ENCODE measurements around the gene INTS11. TPM values are rescaled to one million over a fixed set of nuclear protein-coding genes. Genes with fewer than 3 reads are reported as not detected.
A peak's percentile ranks its signal among the peaks of the same experiment; 100 is the strongest.

INTS11 gene
- total RNA-seq (100 to 1,000 TPM; 126 to 187 (median 161) TPM), polyA plus RNA-seq (10 to 100 TPM; 62.8 to 74.0 TPM), total RNA-seq (83.9 reads per million, percentile 81 among the genes with 10 or more reads in this experiment)

DNA sequence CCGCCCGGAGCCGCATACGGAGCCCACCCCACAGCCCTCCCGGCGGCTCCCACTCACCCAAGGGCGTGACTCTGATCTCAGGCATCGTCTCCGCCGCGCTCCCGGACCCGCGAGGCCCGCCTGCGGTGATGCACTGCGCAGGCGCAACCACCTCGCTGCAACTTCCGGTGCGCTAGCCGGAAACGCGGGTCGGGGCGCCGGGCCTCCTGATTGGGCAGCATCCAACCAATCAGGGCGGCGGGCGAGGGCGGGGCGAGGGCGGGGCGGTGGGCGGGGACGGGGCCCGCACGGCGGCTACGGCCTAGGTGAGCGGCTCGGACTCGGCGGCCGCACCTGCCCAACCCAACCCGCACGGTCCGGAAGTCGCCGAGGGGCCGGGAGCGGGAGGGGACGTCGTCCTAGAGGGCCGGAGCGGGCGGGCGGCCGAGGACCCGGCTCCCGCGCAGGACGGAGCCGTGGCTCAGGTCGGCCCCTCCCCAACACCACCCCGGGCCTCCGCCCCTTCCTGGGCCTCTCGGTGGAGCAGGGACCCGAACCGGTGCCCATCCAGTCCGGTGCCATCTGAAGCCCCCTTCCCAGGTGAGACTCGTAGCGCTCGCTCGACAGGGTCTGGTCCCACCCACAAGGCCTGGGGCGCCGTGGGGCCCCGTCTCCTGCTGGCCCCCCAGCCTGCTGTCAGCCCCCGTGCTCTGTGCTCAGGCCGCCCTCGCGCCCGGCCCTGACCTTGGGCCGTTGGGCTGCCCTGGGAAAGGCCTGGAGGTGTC, at the start of gene INTS11, which contains the start of gene CPTP:
INTS11 (minus strand) TSS at position 137 of the 764 bp plus-strand sequence; CDS start at position 85, 52 bp downstream.
CPTP (plus strand) TSS at position 279 of the 764 bp plus-strand sequence. CDS start 2,109 bp downstream, outside the sequence.
- Histone ChIP-seq H3K4me3 (ENCODE audit: low read length) (peak within 1 kb of the TSS; percentile 77), H3K27me3 (ENCODE audit: control insufficient read depth in 2 of 2, insufficient read depth in 2 of 2, low read length in 2 of 2) (no peaks in the 10 kb centered on the region), H3K27ac (ENCODE audit: low read depth, low read length) (peak within 1 kb of the TSS; percentile 92), H3K36me3 (ENCODE audit: control insufficient read depth in 2 of 3, insufficient read depth in 3 of 3, low read length in 3 of 3) (peaks cover 0 to 43% (median 0%) of the 10 kb centered on the region in 3 experiments), H3K4me1 (ENCODE audit: control insufficient read depth in 2 of 2, insufficient read depth in 2 of 2, low read length in 2 of 2) (peaks cover 18 to 34% of the 10 kb centered on the region in 2 donors), H3K9me3 (ENCODE audit: control insufficient read depth in 2 of 3, low read length in 3 of 3) (no peaks in the 10 kb centered on the region)
- intact Hi-C loops (cut with micrococcal nuclease), result loop anchor here (1.0 to 2.0 kb wide), 6 partner anchors 16 to 208 kb away; partner anchors contain the start of genes DVL1 (in 2 of the 2), PUSL1 (in 2 of the 2), AURKAIP1 (in 1 of the 2) and C1orf159 (in 1 of the 2)
- Mint-ChIP-seq H3K36me3 (peaks cover 0 to 3% (median 0%) of the 10 kb centered on the region in 5 donors), H3K27ac (peak within 1 kb of the TSS; percentile 67 to 94 (median 91)), H3K4me3 (peak within 1 kb of the TSS; percentile 83 to 96 (median 90)), H3K9me3 (peaks cover 0 to 3% (median 0%) of the 10 kb centered on the region in 11 donors), H3K27me3 (no peaks in the 10 kb centered on the region), H3K4me1 (peaks cover 12 to 53% (median 31%) of the 10 kb centered on the region in 7 donors)
- peak; percentile 93 to 97 (median 95) for DNase-seq
- ATAC-seq, result peak; percentile 93
- ChIA-PET POLR2A (interaction anchor here (0.9 to 1.7 kb wide), 8 partner anchors 12 to 51 kb away, joined by 3 to 5 read pairs (median 4); partner anchors contain the start of genes ACAP3, AURKAIP1 and UBE2J2), CTCF (no interaction called here)

DNA sequence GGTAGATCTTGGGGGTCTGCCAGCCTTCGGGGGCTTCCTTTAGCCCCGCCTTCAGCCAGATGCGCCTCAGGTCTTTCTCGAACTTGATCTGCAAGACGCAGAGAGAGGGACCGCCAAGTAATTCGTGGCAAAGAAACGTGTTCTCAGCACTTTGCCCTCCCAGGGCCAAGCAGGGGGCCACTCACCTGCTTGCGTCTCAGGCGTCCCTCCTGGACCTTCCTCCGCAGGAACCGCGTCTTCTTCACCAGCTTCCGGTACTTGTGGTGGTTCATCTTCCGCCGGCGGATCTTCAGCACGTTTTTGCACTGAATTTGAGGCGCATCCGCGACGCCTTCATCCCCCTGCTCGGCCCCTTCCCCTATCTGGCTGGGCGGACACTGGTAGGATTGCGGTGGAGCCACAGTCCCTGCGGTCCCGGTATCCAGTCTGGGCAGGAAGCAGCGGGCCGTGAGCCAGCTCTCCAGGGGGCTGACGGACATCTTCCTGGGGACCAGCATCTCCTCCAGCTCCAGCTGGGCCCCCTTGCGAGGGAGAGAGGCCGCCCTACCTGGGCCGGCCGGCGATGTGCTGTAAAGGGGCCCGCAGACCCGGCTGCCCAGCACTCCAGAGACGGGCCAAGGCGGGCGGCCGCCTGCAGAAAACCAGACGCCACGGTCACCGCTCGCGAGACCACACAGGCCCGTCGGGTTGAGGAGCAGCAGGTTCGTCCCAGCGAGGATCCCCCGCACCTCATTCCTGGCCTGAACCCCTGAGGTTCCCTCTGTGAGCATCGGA, 49.5 kb upstream of the INTS11 start:
- Mint-ChIP-seq H3K36me3 (peaks cover 0 to 5% (median 0%) of the 10 kb centered on the region in 5 donors), H3K4me3 (peak overlapping the region; percentile 77 to 96 (median 92)), H3K9me3 (no peaks in the 10 kb centered on the region), H3K4me1 (peaks cover 0 to 39% (median 23%) of the 10 kb centered on the region in 7 donors), H3K27ac (peak overlapping the region; percentile 53 to 91 (median 86)), H3K27me3 (peaks cover 0 to 2% (median 0%) of the 10 kb centered on the region in 5 donors)
- no peaks in the 10 kb centered on the region for H3K27me3 ChIP-seq (ENCODE audit: control insufficient read depth in 2 of 2, insufficient read depth in 2 of 2, low read length in 2 of 2)
- H3K4me1 ChIP-seq (ENCODE audit: control insufficient read depth in 2 of 2, insufficient read depth in 2 of 2, low read length in 2 of 2), result peaks cover 18 to 35% of the 10 kb centered on the region in 2 donors
- ChIA-PET POLR2A (interaction anchor here (0.6 to 4.5 kb wide), 8 partner anchors 8 to 100 kb away, joined by 3 to 59 read pairs (median 5); partner anchors contain the start of genes CCNL2, MRPL20 and UBE2J2), CTCF (interaction anchor here (1.4 to 1.9 kb wide), 2 partner anchors 26 to 257 kb away, joined by 3 to 6 read pairs; no protein-coding TSS in a partner anchor)
- H3K27ac ChIP-seq (ENCODE audit: low read depth, low read length), result peak overlapping the region; percentile 88
- H3K36me3 ChIP-seq (ENCODE audit: control insufficient read depth in 2 of 3, insufficient read depth in 3 of 3, low read length in 3 of 3), result peaks cover 0 to 11% (median 4%) of the 10 kb centered on the region in 3 experiments
- intact Hi-C loops (cut with micrococcal nuclease), result loop anchor here (2.0 to 10.0 kb wide), 3 partner anchors 33 to 359 kb away; partner anchors contain the start of genes ISG15 (in 1 of the 2) and MRPL20 (in 1 of the 2)
- DNase-seq, result no peak
- H3K4me3 ChIP-seq (ENCODE audit: low read length), result peak overlapping the region; percentile 74
- ATAC-seq, result no peak
- H3K9me3 ChIP-seq (ENCODE audit: control insufficient read depth in 2 of 3, low read length in 3 of 3), result no peaks in the 10 kb centered on the region

DNA sequence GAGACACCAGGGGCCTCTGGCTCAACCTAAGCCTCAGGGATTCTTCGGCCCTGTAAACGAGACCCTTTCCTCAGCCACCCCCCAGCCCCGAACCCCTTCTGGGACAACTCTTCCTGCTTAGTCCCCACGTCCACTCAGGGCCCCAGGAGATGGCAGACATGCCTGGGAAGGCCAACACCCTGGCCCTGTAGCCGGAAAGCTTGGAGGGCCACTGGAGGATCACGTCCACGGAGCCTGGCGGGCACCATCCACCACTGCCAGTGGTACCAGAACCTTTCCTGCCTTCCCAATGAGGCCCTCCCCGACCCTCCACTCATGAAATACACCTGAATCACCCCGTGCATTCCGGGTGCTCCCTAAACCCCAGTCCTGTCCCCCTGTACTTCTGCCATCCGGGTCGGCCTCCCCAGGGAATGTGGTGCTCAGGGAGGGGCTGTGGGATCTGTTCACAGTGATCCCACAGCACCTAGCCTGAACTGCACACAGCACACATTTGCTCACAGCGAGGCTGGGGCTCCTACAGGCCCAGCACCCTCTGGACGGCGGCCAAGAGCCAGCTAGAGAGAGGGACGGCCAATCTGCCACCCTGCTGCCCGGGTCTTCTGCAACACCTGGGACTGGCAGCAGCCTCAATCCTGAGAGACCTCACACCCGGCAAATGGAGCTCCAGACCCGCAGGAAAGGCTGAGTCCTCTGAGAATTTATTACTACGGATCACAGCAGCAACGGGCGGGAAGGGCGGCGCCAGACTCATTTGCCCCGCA, 48.8 kb upstream of the INTS11 start:
- intact Hi-C loops (cut with micrococcal nuclease), result loop anchor here in 1 of 2 donors (2.0 to 10.0 kb wide), 2 partner anchors 340 to 358 kb away; partner anchors contain the start of gene ISG15
- H3K4me1 ChIP-seq (ENCODE audit: control insufficient read depth in 2 of 2, insufficient read depth in 2 of 2, low read length in 2 of 2), result peaks cover 18 to 35% of the 10 kb centered on the region in 2 donors
- peaks cover 0 to 11% (median 4%) of the 10 kb centered on the region in 3 experiments for H3K36me3 ChIP-seq (ENCODE audit: control insufficient read depth in 2 of 3, insufficient read depth in 3 of 3, low read length in 3 of 3)
- Mint-ChIP-seq H3K9me3 (no peaks in the 10 kb centered on the region), H3K4me1 (peaks cover 0 to 39% (median 23%) of the 10 kb centered on the region in 7 donors), H3K27me3 (peaks cover 0 to 2% (median 0%) of the 10 kb centered on the region in 5 donors), H3K27ac (peak overlapping the region; percentile 13 to 91 (median 78)), H3K36me3 (peaks cover 0 to 5% (median 0%) of the 10 kb centered on the region in 5 donors), H3K4me3 (peak overlapping the region; percentile 47 to 96 (median 92))
- no peak overlapping the region for H3K4me3 ChIP-seq (ENCODE audit: low read length)
- DNase-seq, result no peak
- CTCF ChIA-PET, result interaction anchor here (1.1 to 1.4 kb wide), 2 partner anchors 68 to 257 kb away, joined by 3 to 4 read pairs; no protein-coding TSS in a partner anchor
- H3K27me3 ChIP-seq (ENCODE audit: control insufficient read depth in 2 of 2, insufficient read depth in 2 of 2, low read length in 2 of 2), result no peaks in the 10 kb centered on the region
- no peaks in the 10 kb centered on the region for H3K9me3 ChIP-seq (ENCODE audit: control insufficient read depth in 2 of 3, low read length in 3 of 3)
- POLR2A ChIA-PET, result interaction anchor here (1.7 to 3.3 kb wide), 3 partner anchors 21 to 26 kb away, joined by 9 to 59 read pairs (median 13); partner anchors contain the start of gene CCNL2
- no peak for ATAC-seq
- peak overlapping the region; percentile 88 for H3K27ac ChIP-seq (ENCODE audit: low read depth, low read length)

DNA sequence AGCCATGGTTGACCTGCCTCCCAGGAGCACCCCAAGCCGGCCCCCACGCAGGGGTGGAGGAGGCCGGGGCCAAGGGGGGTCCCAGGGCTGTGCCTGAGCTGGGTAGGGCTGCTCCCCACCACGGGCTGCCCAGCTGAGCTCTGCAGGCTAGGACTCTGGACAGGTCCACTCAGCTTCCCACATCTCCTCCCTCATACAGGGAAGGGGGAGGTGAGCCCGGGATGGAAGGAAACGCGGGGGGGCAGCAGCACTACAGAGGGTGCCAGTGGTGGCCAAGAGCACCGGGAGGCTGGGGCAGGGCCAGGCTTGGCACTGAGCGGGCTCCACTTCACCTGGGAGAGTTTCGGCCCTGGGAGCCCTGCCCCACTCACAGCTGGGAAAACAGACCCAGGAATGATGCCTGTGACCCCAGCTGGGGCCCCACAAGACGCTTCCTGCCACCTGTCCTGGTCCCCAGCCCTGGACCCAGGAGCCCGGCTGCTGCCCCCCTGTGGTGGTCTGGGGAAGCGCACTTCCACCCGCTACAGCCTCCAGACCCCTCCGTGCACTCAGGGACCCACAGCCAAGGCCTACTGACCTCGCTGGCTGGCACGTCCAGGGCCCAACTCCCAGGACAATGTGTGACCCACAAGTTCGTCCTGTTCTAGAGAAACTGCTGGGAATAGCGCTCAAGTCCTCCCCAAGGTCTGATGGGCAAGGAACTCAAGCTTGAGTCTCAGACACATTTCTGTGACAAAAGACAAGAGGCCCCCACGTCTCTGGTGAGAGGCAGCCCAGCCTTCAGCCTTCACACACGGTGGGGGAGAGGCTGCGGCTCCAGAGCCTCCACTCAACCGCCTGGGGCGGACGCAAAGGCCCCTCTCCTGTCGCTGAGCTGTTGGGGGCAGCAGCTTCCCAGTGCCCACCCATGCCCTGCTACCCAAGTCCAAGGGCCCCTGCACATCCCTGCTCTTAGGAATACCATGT, 47.6 kb upstream of the INTS11 start:
- Mint-ChIP-seq H3K36me3 (peaks cover 0 to 5% (median 0%) of the 10 kb centered on the region in 5 donors), H3K27ac (peak overlapping the region in 8 of 9 donors; percentile 31 to 88 (median 82)), H3K27me3 (peaks cover 0 to 2% (median 0%) of the 10 kb centered on the region in 5 donors), H3K4me1 (peaks cover 0 to 39% (median 23%) of the 10 kb centered on the region in 7 donors), H3K9me3 (no peaks in the 10 kb centered on the region), H3K4me3 (peak overlapping the region; percentile 49 to 91 (median 68))
- H3K4me1 ChIP-seq (ENCODE audit: control insufficient read depth in 2 of 2, insufficient read depth in 2 of 2, low read length in 2 of 2), result peaks cover 18 to 35% of the 10 kb centered on the region in 2 donors
- H3K27me3 ChIP-seq (ENCODE audit: control insufficient read depth in 2 of 2, insufficient read depth in 2 of 2, low read length in 2 of 2), result no peaks in the 10 kb centered on the region
- peak overlapping the region; percentile 33 for H3K4me3 ChIP-seq (ENCODE audit: low read length)
- peaks cover 0 to 11% (median 4%) of the 10 kb centered on the region in 3 experiments for H3K36me3 ChIP-seq (ENCODE audit: control insufficient read depth in 2 of 3, insufficient read depth in 3 of 3, low read length in 3 of 3)
- DNase-seq, result peak; percentile 61 to 88 (median 73)
- H3K27ac ChIP-seq (ENCODE audit: low read depth, low read length), result peak overlapping the region; percentile 68
- ATAC-seq, result peak; percentile 51
- no peaks in the 10 kb centered on the region for H3K9me3 ChIP-seq (ENCODE audit: control insufficient read depth in 2 of 3, low read length in 3 of 3)
- intact Hi-C loops (cut with micrococcal nuclease), result loop anchor here (1.0 to 10.0 kb wide), 5 partner anchors 13 to 357 kb away; partner anchors contain the start of genes DVL1 (in 2 of the 2) and ISG15 (in 1 of the 2)
- ChIA-PET POLR2A (interaction anchor here (0.6 to 2.8 kb wide), 7 partner anchors 18 to 67 kb away, joined by 3 to 13 read pairs (median 5); partner anchors contain the start of genes CCNL2 and MRPL20), CTCF (interaction anchor here (0.7 to 1.8 kb wide), 7 partner anchors 20 to 259 kb away, joined by 4 to 7 read pairs (median 5); partner anchors contain the start of genes CCNL2 and TAS1R3)

Data from naive thymus-derived CD4-positive, alpha-beta T cell (primary cell).